ENCODE results near the gene FBXW5.

FBXW5 gene

DNA sequence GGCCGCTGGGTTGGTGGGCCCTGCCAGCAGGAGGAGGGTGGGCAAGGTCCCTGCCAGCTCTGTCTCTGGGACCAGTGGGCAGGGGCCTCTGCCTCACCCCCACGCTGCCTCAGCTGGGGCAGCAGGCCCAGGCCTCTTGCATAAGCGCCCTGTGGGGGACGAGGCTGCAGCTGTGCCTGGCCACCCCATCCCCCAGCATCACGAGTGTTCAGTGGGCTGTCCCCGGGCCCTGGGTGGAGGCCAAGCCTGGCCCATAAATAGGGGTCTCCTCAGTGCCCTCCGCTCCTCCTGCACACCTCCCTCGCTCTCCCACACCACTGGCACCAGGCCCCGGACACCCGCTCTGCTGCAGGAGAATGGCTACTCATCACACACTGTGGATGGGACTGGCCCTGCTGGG, 32.7 kb upstream of the FBXW5 start, which contains the start of gene PTGDS:
Gene PTGDS (plus strand): TSS at position 282 of the 400 bp plus-strand sequence. CDS start 75 bp downstream, at position 357.
- no peak for DNase-seq

DNA sequence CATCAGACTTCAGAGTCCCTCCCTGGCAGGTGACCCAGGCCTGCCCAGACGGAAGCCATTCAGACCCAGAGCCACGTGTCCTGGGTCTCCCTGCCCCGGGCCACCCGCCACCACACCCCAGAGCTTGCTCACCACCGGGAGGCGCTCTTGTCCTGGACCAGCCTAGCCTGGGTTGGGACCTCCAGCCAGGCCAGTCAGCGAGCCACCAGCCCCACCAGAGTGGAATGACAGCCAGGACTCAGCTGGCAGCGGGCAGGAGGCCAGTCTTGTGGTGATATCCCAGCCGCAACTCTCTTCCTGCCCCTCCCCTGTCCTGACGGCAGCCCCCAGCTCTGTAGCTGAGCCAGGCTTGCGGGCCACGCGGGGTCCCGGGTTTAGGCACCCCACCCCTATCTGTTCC, 31.1 kb upstream of the FBXW5 start:
- no peak for DNase-seq

DNA sequence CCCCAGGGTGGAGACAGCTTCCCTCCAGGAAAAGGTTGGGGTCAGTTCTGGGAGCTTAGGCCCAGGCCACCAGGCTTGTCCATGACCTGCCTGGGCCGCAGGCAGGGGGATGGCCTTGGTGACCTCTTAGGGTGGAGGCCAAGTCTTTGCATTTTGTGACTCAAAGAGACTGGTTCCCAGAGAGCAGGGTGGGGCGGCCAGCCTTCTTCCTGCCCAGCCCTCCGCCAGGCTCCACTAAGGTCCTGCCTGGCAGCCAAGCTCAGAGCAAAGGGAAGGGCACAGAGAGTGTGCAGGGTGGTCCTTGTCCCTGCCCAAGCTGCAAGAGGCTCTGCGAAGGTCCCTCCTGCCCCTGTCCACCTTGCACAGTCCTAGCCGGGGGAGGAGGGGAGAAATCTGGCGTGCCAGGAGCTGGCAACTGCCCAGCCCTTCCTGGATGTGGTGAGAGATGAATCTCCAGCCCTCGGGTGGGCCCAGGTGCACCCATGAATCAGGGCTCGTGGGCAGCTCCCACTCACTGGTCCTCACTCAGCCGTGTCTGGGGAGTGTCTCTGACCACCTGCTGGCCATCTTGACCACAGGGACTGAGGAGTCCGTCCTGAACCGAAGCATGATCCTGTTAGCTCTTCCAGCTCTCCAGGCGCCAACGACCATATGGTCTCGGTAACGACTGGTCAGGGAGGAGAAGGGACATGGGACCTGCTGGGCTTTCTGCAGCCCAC, 30.4 kb upstream of the FBXW5 start:
- no peak for DNase-seq

DNA sequence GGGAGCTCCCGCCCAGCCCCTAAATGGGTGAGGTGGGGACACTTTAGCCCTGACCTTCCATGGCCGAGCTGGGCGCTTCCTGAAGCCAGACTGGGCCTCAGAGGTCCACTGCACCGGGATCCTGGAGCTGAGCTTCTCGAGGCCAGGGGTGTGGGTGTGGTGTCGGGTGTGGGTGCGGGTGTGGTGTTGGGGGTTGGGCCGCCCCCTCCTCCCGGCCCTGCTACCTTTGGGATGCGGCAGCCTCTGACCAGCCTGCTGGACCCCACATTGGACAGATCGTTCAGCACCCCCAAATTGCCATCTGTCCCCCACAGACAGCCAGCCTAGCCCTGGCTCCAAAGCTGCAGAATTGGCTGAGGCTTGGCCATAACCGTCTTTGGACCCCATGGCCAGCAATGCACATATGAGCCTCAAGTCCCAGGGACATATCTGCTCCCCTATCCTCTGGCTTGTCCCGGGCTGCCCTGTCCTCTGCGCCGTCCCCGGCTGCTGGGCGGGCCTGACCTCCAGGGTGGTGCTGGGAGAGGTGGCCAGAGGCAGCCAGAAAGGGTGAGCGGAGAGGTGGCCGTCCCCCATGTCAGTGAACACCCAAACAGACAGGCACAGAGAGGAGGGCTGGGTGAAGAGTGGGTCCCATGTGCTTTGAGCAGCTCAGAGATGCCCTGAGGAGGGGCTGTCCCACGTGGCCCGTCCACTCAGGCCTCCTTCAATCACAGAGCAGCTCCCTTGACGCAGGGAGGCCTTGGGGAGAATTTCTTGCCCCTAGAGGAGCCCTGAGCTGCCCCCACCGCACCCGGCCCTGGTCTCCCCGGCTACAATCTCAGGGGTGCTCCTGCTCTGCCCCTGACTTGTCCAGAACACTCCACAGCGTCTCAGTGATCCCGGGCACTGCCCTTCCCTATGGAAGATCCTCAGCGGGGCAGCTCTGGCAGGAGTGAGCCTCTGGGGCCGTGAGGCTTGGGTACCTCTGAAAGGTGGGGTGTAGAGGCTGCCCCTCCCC, 29.4 kb upstream of the FBXW5 start:
- DNase-seq = no peak

DNA sequence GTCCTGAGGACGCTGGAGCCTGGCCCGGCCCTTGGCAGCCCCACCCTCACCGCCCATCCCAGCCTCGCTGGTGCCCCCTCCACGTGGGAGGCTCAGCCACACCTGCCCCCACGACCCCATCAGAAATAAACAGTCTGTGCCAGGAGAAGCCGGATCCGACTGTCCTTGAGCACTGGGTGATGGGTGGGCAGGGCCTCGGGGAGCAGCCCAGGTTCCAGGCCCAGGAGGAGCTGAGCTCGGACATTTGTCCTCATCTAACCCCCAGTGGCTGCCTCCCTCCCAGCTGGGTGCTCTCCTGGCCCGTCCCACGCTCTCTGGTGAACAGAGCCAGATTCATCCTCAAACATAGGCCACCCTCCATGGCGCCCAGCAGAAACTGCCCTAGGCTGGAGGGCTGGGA, 28.2 kb upstream of the FBXW5 start:
- no peak for DNase-seq

DNA sequence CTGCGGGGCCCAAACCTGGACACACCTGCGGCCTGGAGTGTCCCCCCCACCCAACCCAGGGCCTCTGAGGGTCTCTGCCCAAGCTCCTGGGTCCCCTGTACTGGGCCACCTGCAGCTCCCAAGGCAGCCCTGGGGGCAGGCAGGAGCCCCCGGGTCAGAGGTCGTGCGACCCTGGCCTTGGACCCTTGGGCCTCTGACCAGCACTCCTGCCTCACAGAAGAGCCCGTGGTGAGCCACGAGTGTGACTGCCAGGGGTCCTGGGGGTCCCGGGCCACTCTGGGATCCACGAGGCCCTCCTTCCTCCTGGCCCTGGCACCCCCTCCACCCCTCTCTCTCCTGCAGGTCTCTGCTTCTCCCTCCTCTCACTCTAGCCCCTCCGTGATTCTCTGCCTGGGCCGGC, 27.8 kb upstream of the FBXW5 start:
- DNase-seq = no peak

DNA sequence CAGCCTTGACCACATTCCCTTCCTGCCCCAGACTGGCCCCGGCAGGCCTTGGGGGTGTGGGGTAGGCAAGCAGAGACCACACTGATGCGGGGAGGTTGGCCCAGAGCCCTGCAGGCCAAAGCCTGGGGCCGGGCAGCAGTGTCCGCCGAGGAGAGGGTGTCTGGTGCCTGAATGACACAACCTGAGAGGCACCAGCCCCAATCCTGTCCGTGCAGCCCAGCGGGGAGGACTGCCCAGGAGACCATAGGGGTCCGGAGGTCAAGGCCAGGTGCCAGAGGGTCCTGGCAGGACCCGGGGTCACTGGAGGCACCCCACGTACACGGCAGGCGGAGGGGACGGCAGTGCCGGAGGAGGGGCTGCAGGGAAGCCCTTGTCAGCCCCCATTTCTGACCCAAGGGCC, 27.2 kb upstream of the FBXW5 start:
- no peak for DNase-seq

DNA sequence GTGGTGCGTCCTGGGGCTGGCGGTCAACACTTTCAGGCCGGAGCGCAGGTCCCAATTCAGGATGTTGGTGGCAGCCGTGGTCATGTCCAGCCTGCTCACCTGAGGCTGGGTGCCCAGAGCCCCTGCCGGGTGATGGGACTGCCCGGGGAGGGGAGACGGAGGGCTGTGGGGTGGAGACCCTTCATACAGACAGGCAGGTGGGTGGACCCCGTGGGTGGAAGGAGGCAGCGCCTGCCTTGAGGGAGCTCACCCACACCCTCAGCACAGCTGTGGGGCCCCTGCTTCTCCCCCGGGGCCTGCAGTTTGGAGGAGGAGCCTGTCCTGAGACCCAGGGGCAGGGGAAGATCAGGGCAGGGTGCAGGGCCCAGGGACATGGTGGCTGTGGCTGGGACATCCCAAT, 25.8 kb upstream of the FBXW5 start:
- no peak for DNase-seq

DNA sequence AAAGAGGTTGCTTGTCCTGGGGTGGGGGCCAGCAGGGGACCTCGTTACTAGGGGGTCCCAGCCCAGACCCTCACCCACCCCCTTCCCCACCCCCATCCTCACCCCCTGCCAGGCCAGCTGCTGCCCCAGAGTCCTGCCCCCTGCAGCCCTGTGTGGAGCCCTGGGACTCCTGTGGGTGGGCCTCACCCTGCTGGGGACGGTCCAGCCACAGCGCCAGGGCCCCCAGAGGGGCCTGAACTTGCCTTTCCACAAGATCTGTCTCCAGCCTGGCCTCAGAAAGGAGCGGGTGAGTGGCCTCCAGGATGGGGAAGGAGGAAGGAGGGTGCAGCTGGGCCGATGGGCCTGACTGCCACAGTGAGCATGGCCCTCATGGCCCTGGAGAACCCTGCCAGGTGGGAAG, 25.2 kb upstream of the FBXW5 start:
- DNase-seq = no peak

DNA sequence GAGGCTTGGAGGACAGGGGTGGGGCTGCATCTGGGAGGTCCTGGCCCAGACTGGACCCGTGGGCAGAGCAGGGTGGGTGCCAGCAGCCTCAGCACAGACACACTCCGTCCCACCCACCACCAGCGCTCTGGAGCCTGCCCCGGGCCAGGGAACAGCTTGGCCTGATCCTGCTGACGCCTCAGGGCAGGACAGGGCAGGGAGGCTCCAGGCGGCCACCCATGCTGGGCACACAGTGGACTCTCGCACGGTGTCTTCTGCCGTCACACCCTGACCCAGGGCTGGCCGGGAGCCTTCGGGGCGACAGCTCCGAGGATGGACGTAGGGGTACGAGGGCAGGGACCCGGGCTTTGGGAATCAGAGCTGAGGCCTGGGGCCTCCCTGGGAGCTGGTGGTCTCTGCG, 24.6 kb upstream of the FBXW5 start:
- no peak for DNase-seq

DNA sequence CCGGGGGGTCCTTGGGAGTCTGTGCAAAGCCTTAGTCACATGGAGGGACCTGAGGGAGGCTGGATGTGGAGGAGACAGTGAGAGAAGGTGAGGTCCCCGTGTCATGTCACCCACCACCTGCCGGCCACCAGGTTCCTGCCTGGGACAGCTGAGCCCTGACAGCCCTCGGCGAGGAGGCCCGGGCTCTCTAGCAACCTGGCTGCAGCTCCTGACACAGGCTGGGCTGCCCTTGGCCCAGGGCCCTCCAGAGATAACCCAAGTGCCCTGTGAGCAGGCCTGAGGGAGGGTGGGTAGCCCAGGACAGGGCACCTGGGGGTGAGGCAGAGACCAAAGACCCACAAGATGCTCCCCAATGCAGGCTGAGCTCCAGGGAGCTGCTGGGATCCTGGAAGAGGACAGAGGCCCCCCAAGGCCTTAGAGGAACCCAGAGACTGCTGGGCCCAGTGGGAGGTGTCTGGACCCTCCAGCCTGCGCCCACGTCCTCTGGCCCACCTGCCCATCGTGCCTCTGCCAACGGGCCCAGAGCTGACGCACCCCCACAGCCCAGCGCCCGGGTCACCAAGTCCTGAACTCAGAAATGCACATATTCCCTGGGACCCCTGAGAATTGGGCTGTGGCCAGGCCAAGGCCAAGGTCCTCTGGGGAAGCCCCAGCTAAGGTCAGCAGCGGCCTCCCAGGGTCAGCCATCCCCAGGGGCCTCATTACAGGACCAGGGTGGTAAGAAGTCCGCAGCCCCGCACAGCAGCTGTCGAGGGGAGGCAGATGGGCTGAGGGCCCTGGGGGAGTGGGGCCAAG, 24.0 kb upstream of the FBXW5 start:
- DNase-seq = no peak

DNA sequence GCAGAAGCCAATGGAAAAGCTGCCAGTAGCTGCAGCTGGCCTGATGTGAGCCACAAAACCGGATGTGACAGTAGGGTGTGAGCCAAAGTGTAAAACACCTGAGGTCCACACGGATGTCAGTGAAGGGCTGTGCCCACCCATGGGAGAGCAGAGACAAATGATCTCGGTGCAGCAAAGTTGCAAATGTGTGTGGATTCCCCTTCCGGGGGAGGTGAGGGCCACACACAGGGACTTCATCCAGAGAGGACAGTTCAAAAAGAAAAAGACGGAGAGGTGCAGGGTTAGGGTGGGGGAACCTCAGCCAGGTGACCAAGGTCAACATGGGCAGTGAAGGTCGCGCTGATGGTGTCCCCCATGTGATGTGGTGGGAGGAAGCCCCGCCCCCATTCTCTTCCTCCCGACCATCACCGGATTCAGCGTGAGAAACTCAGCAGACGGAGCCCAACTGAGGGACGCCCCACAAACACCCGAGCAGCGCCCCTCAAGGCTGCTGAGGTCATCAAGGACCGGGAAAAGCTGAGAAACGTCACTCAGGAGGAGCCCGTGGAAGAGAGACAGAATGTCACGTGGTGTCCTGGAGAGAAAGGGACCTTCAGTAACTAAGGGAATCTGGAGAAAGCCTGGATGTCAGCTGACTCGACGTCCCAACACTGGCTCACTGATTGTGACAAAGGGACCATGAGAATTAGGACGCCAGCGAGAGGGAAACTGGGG, 21.4 kb upstream of the FBXW5 start:
- no peak for DNase-seq

DNA sequence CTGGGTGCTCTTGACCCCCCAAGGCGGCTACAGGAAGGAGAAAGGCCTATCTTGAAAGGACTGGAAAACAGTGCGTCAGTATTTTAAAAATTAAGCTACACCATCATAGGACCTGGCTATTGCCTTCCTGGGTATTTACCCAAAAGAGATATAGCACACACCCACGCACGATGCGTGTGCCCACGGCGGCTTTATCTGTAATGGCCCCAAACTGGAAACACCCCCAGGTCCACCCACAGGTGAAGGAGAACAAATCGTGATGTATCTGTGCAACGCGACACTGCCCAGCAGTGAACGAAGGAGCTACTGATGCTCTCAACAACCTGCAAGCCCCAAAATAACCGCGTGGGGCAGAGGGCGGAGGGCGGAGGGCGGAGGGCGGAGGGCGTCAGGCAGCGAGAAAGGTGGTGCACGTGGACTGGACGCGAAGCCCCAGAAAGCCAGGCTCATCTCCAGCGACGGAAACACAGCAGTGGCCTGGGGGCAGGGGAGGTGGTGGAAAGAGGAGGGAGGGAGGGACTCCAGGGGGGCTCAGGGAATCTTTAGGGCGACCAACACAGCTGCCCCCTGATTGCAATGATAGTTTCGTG, 20.4 kb upstream of the FBXW5 start:
- no peak for DNase-seq

DNA sequence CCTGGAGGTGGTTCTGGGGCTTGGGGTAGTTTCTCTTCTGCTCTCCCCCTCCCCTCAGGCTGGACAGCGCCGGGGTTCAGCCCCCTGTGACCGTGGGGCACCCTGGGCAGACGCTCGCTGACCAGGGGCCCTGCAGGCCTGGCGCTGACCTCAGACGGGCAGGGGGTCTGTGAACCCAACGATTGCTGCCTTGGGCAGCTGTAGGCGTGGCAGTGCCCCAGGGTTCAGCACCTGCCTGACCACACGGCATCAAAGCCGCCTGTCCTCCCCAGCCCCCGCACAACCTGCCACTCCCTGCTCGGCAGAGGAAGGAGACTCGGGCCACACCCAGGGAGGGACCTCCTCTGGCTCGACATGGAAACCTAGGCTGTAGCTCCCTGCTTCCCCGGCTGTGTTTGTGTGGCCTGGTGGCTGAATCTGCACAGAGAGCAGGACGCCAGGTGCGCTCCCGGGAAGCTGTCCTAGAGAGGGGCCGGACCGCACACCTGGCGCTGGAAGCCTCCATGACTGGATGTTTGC, 19.7 kb upstream of the FBXW5 start:
- no peak for DNase-seq

DNA sequence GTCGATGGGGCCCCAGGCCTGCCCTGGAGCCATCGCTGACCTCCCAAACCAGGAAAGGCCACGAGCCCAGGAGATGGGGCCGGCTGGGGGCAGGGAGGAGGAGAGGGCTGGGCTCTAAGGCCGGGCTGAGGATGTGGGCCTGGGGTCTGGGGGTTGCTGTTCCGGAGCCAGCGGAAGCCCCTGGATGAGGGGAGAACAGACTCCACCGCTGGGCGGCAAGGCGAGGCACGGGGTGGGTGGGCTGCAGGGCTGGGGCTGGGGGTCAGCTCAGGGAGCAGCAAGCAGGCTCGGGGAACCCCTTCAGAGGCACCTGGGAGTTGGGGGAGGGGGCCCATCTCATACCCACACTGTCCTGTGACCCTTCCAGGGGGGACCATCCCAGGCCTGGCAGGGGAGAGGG, 19.2 kb upstream of the FBXW5 start:
- no peak for DNase-seq

DNA sequence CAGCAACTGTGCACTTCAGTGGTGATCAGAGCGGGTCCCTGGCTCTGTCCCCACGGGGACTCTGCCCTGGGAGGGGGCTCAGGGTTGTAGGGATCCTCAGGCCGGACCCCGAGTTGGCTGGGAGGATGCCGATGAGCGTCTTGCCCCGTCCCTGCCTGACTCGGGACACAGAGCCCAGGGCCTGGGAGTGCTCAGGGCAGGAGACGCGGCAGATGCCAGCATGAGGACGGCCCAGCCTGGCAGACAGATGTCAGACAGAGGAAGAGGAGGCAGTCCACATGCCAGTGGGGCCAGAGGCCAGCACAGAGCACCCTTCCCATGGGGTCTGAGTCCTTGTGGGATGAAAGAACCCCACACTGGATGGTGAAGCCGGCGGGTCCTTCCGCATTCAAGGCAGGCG, 18.8 kb upstream of the FBXW5 start:
- no peak for DNase-seq

DNA sequence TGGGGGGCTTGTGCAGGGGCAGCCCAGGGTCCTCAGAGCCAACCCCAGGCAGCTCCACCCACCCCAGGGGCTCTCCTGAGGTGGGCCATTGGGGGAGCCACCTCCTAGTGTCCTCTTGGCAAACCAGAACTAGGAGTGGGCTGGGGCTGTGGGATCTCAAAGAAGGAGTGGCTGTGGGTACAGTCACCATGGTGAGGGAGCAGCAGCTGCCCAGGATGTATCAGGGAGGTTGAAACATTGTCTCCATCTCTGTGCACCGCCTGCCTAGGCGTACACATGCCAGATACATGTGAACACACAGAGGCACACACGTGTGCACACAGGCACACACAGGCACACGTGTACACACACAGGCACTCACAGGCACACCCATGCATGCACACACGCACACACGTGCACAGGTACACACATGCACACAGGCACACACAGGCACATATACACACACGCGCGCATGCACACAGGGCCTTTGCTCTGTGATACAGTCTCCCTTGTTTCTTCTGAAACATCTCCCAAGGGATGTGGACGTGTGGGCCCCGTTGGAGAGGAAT, 18.2 kb upstream of the FBXW5 start:
- no peak for DNase-seq

DNA sequence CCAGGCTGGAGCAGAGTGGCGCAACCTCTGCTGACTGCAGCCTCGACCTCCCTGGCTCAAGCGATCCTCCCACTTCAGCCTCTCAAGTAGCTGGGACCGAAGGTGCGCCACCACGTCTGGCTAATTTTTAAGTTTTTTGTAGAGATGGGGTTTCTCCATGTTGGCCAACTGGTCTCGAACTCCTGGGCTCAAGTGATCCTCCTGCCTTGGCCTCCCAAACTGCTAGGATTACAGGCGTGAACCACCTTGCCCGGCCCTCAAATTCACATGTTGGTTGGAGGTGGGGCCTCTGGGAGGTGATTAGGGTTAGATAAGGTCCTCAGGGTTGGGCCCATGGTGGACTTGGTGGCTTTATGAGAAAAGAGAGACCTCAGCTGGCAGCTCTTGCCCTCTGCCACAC, 17.6 kb upstream of the FBXW5 start:
- no peak for DNase-seq

DNA sequence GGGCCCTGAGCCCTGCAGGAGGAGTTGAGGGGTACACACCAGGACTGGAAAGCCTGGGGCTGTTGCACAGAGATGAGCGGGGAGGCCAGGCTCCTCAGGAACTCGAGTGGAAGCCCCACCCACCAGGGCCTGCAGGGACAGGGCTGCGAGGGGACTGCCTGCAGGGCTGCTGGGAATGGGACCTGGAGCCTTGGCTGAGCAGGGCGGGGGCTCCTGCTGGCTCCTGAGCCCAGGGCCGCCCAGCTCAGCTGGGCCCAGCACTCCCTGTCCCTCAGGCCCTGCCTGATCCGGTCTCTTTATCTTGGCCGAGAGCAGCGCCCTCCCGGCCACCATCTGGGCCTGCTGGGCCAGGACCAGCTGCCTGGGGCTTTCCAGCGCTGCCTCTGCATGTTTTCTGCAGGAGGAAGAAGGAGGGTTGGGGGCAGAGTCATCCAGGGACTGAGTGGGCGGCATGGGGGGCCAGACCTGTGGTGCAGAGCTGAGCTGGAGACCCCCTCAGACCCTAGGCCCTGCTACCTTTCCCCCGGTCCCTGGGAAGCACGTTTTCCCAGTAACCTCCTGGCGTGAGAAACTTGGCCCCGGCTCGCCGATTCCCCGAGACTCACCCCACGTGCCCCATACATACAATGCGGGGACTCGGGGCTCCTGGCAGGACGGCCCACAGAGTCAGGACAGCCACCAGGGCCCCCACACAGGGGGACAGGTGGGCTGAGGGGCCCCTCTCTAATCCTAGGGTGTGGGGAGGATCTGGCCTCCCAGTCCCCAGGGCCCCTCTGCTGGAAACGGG, 16.9 kb upstream of the FBXW5 start:
- no peak for DNase-seq

DNA sequence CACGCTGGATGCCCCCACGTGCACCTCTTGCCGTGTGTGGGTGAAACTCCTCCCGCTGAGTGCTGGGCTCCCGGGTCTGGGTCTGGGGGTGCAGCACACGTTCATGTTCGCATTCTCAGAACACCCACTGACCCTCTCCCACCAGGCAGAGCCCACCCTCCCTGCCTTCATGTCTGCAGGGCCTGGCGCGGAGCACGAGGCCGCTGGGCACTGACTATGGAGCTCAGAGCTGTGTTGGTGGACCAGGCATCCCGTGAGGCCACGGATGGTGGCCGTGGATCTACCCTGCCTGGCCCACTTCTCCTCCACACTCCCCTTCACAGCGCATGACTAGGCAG, 16.4 kb upstream of the FBXW5 start:
- DNase-seq = no peak

Data from NCI-H524 treated with DMSO at 0.1 percent for 48 hours (cell line).